ENCODE data around the gene PADI3.
A peak's percentile ranks its signal among the peaks of the same experiment; 100 is the strongest.
"Not testable (repeated sequence)": the region's sequence is repeated elsewhere in the genome, so short reads cannot be mapped to it uniquely, and the experiment has no call there.

Gene PADI3

DNA sequence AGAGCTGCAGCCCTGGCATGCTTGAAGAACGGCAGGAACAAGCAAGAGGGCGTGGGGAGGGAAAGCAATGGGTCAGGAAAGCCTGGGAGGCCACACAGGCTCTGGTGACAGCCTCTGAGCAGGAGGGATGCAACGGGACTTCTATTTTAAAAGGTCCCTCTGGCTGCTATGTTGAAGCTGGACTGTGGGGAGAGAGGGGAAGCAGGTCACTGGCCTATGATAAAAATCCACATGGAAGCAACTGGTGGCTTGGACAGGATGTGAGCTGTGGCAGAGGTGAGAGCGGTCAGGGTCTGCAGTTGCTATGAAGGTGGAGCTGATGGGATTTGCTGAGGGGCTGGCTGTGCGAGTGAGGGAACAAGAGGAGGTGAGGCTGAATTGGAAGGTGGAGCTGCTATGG, 32.8 kb upstream of the PADI3 start:
- DNase-seq (ENCODE audit: low read depth) = no peak

DNA sequence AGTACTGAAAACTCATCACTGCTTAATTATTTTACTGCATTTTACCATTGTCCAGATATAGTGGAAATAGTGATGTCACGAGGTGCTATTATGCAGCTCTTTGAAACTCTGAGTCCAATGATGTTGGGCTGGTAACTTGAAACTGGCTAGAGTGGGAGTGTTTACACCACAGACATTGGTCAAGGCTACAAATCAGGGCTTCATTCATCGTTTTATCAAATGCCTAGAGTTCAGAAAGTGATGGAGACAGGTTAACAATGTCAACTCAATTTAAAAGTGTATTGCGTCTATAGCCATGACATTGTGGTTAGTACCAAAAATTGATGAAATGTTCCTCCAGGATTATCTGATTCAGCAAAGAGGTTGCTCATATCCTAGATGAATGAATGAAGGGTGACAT, 31.3 kb upstream of the PADI3 start:
- no peak for DNase-seq (ENCODE audit: low read depth)

DNA sequence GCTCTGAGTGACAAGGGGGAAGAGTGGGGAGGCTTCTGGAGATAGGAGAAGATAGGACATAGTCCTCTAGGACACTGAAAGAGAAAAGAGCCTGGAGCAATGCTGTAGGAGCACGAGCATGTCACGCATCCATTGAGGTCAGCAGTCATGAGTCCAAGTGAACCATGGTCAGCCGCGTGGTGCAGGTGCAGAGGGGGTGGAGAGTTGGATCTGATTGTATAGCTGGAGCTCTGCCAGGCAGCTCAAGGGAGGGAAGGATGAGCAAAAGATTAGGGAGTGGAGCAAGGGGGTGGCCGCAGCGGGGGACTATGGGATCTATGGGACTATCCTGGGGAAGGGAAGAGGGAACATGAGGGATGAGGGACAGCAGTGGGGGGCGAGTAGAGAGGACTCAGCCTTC, 30.0 kb upstream of the PADI3 start:
- DNase-seq (ENCODE audit: low read depth) = no peak

DNA sequence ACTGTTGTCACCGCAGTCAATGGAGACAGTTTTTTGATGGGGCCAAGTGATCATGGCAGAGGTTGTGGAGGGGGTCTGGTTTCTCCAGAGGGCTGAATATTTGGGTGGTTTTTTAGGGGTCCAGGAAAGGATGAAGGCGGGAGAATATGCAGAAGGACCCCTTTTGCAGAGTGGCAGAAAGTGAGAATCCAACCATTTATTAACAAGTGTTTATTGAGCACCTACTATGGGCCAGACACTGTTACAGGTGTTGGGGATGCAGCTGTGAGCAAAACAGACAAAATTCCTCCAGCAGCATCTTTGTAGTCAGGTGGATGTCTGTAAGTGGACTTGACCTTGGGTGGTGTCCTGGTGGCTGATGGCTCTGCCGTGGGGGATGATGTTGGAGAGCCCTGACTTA, 28.6 kb upstream of the PADI3 start:
- DNase-seq (ENCODE audit: low read depth) = no peak

DNA sequence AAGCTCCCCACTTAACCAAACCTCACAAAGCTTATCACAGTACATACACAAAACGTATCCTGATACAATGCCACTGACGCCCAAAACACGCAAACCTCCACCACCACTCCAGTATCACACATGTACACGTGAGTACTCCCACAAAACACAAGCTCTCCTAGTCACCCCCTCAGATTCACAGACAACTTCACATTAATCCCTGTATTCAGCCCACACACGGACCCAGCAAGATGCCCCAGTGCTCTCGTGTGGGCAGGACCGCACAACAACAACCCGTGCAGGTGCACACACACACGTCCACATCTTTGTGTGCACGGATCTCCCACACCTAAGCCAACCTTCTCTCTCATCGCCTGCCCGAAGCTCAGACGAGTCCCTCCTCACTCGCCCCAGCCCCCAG, 26.3 kb upstream of the PADI3 start:
- DNase-seq (ENCODE audit: low read depth) = no peak

DNA sequence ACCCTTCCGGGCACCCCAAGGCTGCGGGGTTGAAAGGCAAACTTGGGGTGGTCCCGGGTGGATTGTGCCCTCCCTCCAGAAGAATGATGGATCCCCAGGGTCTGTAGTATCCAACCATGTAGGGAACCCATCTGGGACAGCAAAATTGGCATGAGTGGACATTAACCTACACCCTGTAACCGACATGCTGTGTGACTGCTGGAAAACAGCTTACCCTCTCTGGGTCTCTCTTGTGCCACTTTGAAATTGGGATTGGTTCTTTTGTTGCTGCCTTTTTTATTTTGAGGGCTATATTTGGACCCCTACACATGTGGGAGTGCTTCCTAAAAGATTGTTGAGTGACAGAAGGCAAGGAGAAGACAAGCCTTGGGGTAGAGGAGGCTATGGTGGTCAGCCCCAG, 24.5 kb upstream of the PADI3 start:
- DNase-seq (ENCODE audit: low read depth) = no peak

DNA sequence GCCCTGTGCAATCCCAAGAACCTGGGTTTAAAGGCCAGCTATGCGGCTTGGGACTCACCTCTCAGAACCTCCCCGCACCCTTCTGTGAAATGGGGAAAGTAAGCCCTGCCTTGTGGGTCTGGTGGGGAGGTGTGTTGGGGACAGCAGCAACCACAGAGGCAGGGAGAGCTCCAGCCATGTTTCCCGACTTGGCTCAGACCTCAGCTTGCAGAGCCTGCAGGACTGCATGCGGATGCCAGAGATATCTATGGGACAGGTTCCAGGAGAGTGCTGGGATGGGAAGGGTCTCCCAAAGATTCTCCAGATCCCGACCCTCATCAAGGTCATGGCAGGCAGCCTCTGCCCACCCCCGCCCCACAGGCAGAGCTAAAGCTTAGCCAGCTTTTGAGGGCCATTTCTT, 23.8 kb upstream of the PADI3 start:
- no peak for DNase-seq (ENCODE audit: low read depth)

DNA sequence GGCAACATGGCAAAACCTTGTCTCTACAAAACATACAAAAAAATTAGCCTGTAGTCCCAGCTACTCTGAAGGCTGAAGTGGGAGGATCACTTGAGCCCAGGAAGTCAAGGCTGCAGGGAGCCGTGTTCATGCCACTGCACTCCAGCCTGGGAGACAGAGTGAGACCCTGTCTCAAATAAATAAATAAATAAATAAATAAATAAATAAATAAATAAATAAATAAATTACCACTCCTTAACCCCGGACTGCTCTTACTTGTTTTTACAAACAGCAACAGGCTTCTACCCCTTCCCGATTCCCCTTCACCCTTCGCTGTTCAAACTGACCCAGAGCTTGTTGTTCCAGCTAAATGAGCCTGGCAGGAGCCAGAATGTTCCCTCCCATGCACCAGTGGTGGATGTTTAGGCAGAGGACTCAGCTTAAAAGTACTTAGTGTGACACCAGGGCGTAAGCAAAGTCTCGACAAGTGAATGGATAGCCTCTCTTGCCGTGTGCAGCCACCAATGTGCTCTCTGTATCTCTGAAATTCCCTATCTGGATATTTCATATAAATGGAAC, 21.5 kb upstream of the PADI3 start:
- DNase-seq (ENCODE audit: low read depth) = no peak

DNA sequence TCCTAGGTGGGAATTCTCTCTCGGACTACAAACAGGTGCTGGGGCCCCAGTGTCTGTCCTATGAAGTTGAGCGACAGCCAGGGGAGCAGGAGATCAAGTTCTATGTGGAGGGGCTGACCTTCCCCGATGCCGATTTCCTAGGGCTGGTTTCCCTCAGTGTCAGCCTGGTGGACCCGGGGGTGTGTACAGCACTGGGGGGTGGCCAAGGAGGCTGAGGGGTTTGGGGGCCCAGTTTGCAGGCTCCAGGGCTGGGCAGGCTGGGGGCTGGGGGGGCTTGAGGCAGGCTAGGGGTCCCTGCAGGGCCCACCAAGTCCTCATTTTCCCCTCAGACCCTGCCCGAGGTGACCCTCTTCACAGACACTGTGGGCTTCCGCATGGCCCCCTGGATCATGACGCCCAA, 20.3 kb upstream of the PADI3 start:
- DNase-seq (ENCODE audit: low read depth) = no peak

DNA sequence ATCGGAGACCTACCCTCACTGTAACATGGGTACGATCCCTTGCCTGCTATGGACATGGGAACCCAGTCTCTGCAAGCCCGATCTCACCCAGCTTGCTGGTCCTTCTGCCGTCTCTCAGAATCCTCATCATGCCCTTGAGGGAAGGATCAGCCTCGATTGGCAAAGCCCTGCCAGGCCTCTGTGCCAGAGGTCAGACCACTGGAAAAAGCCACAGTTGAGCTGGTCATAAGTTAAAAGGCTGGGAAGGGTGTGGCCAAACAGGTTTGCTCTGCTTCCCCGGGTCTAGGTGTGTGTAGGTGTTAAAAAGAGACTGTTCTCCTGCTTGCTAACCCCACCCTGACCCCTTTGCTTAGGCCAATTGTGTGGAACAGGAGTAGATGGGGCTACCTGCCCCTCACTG, 19.5 kb upstream of the PADI3 start:
- no peak for DNase-seq (ENCODE audit: low read depth)

DNA sequence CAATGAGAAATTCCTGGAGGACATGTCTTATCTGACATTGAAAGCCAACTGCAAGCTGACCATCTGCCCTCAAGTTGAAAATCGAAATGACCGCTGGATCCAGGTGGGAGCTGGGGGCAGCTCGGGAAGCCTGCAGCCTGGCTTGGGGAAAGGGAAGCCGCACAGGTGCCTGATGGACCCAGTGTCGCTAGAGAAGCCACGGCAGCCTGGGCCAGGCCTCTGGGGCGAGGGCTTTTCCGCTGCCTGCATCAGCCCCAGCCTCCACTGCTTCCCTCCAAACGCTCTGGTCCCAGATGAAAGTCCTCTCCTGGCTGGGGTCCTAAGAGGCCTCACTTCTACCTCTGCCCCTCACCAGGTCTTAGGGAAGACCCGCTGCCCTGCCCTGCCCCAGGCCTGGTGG, 18.8 kb upstream of the PADI3 start:
- DNase-seq (ENCODE audit: low read depth) = no peak

DNA sequence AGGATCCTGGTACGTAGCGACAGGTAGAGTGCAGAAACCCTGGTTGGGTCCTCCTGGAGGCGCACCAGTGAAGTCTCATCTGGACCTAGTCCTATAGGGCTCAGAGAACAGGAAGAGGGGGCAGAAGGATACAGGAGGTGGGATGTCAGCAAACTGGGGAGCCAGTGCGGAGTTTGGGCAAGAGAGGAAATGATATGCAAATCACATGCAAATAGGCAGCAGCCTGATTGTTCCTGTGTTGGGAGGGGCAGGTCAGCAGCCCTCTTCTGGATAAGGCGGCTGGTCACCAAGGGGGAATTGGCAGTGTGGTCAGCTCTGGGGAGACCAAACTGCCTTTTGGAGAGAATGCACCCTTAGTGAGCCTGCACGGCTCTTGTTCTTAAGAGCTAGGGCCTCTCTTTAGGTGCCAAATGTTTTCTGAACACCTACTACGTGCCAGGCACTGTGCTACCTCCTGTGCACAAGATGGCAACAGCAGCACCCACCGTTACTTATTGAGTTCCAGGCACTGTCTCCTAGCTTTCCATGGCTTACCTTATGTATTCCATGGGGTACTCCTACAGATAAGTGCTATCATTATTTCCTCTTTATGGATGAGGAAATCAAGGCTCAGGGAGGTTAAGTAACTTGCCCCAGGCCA, 18.1 kb upstream of the PADI3 start:
- no peak for DNase-seq (ENCODE audit: low read depth)

DNA sequence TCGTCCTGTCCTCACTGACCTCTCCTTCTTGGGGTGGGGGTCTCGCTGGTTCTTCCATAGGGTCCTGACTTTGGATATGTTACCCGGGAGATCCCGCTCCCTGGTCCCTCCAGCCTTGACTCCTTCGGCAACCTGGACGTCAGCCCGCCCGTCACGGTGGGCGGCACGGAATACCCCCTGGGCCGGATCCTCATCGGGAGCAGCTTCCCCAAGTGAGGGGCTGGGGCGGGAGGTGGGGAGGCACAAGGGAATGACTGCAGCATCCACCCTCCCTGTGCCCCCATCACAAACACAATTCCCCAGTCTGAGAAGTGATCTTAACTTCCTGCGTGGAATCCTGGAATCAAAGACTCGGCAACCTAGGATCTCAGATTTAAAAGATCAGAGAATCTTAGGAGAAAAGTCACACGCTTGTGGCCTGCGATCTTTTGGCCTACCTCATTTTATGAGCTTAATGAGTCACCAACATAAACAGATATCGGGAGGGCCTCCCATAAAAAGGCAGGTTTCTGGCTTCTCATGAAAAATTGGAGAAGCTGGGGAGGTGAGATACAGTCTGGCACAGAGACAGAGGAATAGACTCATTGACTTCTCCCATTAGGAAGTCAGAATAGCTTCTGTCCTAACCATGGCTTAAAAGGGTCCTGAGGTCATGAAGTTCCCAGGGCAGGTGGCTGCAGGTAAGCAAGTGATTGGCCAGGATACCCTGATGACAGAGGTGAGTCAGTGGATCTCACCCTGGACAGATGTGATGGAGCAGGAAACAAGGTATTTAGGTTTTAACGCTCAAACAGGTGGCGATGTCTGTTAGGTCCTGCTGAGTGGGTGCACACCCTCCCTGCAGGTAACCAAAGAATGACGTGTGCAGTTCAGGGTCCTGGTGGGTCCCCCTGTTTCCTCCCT, 15.9 kb upstream of the PADI3 start:
- DNase-seq (ENCODE audit: low read depth) = no peak

DNA sequence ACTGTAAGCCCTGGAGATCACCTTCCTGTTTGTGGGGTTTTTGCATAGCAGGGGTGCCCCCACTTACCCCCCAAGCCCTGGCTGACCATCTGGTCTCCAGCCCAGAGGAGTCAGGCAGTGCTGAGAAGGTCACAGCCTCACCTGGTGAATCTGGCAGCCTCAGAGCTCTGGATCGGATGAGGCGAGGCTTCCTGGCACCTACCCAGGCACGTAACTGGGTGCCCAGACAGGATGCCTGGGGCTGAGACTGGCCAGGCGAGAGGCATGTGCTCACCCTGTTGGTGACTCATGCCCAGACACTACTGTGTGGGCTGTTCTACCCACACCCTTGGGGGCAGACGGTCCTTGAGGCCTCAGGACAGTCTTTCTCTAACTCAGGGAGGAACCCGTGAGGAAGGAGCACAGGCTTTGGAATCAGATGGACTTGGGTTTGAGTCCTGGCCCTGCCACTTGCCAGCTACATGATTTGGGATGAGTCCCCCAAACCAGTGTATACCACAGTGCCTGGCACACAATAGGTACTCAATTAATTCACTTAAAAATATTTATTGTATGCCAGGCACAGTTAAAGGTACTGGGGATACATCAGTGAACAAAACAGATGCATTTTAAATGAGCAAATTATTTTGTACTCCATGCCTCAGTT, 15.1 kb upstream of the PADI3 start:
- DNase-seq (ENCODE audit: low read depth) = no peak

DNA sequence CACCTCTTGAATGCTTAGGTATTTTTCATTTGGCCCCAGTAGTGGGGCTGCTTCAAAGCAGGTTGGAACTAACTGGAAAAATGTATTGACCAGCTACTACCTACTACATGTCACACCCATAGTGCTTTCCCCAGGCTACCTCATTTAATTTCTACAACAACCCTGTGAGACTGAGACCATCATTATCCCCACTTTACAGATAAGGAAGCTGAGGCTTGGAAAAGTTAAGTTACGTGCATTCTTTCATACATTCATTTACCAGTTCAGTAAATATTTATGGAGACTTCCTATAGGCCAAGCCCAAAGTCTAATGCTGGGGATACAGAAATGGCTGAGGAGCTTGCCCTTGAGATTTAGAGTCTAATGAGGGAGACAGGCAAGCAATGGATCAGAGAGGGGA, 14.5 kb upstream of the PADI3 start:
- DNase-seq (ENCODE audit: low read depth) = no peak

DNA sequence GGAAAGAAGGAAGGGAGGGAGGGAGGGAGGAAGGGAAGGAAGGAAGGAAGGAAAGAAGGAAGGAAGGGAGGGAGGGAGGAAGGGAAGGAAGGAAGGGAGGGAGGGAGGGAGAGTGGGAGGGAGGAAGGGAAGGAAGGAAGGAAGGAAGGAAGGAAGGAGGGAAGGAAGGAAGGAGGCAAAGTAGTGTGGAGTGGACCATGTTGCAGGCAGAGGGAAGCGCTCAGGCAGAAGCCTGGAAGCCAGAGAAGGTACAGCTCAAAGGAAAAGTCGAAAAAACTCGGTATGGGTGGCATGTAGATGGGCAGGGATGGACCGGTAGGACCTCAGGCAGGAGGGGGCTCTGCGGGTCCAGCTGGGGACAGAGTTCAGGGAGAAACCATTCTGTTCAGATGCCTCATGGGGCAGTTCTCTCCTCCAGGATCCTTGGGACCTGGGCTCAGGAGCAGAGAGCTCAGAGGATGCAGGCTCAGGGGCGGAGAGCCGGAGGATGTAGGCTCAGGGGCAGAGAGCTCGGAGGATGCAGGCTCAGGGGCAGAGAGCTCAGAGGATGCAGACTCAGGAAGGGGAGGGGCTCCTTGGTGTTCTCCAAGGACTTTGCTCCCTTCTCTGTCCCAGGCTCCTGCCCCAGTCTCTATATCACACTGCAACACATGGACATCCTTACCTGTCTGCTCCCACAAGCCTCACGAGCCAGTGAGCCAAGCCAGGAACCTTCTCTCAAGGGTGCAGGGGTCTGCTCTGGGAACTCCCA, 13.6 kb upstream of the PADI3 start:
- no peak for DNase-seq (ENCODE audit: low read depth)

DNA sequence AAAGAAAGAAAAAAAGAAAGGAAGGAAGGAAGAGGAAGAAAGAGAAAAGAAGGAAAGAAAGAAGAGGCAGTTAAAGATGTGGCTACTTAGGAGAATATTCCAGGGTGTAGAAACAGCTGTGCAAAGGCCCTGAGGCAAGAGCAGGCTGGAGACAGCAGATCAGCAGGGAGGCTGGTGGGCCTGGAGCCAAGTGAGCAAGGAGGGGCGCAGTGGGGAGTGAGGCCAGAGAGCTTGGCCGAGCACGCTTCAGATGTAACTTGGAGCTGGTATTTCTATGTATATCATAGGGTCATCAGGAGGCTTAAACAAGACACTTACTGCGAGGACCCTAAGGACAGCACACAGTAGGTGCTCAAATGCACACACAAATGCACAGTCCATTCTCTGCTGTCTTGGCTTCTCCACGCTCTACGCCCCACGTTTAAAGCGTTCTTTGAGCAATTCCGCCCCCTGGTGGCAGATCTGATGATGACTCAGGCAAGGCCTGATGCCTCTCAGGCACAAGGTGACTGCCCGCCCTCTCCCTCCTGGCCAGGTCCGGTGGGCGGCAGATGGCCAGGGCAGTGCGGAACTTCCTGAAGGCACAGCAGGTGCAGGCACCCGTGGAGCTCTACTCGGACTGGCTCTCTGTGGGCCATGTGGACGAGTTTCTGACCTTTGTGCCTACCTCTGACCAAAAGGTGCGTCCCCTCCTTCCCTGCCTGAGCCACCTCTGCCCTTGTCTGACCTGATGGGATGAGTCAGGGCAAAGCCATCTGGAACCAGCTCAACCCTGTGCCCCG, 11.9 kb upstream of the PADI3 start:
- peak; percentile 52 for DNase-seq (ENCODE audit: low read depth)

DNA sequence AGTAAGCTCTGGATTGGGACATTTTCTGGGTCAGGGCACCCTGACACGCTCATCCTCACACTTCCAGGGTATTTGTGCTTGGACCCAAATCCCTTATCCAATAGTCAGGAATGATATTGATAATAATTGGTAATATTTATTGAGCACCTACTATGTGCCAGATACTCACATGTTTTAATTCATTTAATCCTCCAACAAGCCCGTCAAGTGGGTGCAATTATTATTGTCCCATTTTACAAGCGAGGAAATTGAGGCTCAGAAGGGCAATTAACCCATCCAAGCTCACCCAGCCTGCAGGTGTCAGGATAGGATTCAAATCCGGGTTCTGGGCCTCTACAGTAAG, 11.4 kb upstream of the PADI3 start:
- DNase-seq (ENCODE audit: low read depth) = no peak

DNA sequence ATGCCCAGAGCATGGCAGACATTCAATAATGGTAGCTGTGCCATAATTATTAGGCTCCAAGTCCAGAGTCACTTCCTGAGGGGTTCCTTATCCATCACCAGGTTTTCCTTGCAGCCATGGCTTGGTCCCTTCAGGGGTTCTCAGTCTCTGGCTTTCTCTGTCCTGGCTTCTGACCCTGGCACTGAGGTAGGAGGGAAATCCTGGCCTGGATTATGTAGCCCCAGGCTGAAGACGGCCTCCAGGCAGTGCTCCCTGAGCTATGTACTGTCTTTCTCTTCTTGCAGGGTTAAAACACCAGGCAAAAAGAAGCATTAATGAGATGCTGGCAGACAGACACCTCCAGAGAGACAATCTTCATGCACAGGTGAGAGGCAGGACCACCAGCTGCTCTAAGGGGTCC, 9.5 kb upstream of the PADI3 start:
- no peak for DNase-seq (ENCODE audit: low read depth)

DNA sequence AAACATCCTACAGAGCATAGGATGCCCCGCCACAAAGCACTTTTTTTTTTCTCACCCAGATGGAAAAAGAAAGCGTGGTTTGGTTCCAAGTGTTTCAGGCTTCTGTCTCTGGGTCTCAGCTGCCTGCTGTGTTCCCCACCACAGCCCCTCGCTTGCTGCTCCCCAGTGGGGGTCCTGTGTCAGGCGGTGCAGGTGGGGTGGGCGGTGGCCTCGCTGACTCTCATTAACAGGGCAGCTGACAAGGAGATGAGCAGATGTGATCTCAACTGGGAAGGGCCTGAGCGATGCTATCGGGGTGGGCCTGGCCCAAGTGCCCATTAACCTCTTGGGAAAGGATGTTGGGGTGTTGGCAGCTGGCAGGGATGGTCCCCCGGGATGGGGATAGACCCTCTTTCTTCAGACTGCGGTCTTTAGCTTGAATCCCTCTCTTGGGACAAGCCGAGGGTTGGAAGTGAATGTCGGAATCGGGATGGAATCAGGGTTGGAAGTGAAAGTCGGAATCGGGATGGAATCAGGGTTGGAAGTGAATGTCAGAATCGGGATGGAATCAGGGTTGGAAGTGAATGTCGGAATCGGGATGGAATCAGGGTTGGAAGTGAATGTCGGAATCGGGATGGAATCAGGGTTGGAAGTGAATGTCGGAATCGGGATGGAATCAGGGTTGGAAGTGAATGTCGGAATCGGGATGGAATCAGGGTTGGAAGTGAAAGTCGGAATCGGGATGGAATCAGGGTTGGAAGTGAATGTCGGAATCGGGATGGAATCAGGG, 7.7 kb upstream of the PADI3 start:
- not testable (repeated sequence) for DNase-seq (ENCODE audit: low read depth)

DNA sequence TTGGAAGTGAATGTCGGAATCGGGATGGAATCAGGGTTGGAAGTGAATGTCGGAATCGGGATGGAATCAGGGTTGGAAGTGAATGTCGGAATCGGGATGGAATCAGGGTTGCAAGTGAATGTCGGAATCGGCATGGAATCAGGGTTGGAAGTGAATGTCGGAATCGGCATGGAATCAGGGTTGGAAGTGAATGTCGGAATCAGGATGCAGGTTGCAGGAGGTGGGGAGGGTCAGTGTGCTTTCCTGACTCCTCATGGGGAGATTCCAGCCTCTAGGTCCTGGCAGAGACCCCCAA, 7.2 kb upstream of the PADI3 start:
- not testable (repeated sequence) for DNase-seq (ENCODE audit: low read depth)

Measured in T-helper 22 cell (primary cell).